ENCODE results near the gene C1QTNF12.

DNA sequence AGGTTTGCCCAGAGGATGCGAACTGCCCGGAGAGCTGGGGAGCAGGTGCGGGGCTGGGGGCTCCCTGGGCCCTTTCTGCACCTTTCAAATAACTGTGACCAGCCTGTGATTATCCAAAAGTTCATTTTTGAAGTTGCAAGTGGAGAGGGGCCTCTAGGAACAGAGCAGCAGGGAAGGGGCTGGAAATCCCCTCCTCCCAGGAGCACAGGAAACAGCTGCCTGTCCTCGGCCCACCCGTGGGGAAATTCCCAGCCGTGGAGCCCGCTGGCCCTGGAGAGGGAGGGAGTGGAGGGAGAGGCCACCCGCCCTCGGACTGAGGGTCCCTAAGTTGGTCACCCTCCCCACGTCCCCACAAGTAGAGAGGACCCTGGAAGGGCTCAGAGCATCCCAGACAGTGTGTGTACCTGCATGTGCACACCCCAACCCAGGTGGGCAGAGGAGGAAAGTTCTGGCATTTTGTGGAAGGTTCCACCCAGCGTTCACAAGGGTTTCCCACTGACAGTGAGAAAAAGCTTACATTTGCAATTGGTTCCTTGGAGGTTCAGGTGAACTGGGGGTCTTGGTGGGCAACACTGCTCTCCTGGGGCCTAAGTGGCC is 31.3 kb downstream of the C1QTNF12 start:
- TF ChIP-seq, protein P1, sequence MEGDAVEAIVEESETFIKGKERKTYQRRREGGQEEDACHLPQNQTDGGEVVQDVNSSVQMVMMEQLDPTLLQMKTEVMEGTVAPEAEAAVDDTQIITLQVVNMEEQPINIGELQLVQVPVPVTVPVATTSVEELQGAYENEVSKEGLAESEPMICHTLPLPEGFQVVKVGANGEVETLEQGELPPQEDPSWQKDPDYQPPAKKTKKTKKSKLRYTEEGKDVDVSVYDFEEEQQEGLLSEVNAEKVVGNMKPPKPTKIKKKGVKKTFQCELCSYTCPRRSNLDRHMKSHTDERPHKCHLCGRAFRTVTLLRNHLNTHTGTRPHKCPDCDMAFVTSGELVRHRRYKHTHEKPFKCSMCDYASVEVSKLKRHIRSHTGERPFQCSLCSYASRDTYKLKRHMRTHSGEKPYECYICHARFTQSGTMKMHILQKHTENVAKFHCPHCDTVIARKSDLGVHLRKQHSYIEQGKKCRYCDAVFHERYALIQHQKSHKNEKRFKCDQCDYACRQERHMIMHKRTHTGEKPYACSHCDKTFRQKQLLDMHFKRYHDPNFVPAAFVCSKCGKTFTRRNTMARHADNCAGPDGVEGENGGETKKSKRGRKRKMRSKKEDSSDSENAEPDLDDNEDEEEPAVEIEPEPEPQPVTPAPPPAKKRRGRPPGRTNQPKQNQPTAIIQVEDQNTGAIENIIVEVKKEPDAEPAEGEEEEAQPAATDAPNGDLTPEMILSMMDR (IDR thresholded peaks at IDR 0.05; ENCODE audit: low read length): no peak
- TF ChIP-seq EZH2 (optimal IDR thresholded peaks at IDR 0.05; ENCODE audit: low read depth, low read length): no peak

All from MM.1S (cell line).